NCI-H2107 treated with DMSO at 0.1 percent for 48 hours (cell line): ENCODE data around the gene LRRC19.
A peak's percentile ranks its signal among the peaks of the same experiment; 100 is the strongest.

ENCODE experiments used
- DNase-seq: peaks from one replicate; lab custom pipeline; 2025; ENCODE audit not compliant: unreplicated experiment; lab: John Stamatoyannopoulos, UW

LRRC19 gene

DNA sequence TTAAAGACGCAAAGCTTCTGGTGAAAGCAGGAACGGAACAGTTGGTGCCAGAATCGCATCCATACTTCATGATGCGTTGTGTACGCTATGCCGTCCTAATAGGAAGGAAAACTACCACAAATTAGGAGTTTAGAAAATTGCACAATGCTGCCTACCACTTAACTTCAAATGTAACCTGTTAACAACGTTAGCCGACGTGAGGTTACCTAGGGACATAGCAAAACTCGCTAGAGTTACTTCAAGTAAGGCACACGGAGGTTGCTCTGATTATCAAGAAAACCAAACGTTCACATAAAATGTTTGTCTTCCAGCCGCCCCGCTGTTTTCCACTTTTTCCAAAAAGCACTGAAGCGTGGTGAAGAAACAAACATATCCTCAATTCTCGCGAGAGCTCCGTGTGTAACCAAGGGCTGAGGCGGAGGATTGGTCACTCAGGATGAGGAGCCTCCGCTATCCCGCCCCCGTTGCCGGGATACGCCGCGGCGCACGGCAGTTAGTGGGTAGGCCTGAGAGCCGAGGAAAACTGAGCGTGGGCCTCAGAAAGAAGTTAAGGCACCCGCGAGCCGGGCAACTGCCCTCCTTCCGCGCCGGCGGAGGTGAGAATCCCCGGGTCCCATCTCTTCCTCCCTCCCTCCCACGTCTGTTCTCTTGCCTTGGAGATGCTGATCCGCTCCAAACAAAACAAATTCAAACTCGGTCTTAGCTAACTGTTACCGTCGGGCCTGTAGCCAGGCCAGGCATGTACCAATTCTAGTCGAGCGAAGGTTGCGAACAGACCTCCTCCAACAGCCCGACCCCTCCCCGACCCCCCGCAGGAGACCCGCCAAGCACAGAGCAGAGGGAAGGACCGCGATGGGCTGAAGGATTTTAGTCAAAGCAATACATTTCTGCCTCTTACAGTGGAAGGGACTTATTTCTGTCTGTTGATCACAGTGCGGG, 49.3 kb downstream of the LRRC19 start, which contains the start of gene IFT74:
Gene IFT74, plus strand, starts transcription at position 492 of the 939 bp plus-strand sequence. CDS start 5,556 bp downstream, outside the sequence.
- peak; percentile 96 for DNase-seq

DNA sequence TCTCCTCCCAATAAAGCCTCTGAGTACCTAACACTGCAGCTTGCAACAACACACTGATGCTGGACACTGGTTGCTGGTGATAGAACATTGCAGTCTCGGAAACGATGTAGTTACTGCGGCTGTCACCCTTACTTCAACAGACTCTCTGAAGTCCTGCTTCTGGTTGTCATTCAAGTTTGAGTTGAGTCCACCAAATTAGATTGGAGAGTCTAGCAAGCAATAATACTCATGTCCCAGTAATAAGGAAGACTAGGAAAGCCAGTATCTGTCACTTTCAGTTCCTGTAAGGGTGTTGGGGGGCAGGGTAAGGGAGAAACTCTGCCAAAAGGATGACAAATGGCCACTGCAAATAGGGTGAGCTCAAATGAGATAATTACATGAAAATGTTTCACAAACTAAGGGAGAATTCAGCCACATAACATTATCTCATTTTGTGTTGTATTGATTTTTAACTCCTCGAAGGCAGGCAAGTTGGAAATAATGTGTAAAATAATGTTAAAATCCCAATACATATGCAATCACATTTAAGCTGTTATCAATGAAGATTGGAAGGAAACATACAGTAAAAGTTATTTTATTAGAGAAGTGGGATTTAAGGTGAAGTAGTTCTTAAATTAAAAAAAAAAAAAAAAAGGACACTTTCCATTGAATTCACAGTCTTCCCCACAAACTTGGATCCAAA, 50.1 kb downstream of the LRRC19 start:
- no peak for DNase-seq

DNA sequence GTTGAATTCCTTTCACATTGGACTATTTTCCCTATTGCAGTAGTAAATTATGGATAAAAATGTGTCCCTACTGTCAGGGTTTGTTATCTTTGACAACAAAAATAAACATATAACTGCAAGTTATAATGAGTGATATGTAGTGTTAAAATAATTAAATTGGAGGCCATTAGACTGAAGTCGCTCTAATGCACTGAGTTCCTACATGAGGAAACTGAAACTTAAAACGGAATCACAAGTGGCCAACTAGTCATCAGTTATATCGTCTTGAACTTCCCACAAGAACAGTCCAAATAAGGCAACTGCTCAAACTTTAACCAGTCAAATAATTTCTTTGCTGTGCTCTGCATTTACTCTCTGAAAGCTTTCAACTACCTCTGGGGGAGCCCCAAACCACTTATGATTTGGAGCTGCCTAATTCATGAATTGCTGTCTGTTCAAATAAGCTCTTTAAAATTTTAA, 51.4 kb downstream of the LRRC19 start:
- no peak for DNase-seq

GRCh38 chr9:26951794-26952193, 53.7 kb downstream of the LRRC19 start:
- no peak for DNase-seq

DNA sequence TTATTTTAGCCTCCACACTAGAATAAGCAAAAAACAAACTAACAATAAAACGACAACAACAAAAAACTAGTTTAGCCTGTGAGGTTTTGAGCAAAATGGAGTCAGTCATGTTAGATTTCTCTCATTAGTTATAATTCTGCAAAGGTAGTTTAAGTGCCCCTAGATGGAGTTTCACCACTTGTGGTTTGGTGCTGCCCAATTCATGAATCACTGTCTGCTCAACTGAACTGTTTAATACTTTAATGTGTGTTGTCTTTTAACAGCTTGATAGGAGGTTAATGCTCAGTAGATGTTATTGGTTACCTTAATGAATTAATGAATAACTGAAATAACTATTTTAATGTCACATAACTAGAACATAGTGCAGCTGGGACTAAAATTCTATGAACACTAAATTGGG, 55.0 kb downstream of the LRRC19 start:
- no peak for DNase-seq

DNA sequence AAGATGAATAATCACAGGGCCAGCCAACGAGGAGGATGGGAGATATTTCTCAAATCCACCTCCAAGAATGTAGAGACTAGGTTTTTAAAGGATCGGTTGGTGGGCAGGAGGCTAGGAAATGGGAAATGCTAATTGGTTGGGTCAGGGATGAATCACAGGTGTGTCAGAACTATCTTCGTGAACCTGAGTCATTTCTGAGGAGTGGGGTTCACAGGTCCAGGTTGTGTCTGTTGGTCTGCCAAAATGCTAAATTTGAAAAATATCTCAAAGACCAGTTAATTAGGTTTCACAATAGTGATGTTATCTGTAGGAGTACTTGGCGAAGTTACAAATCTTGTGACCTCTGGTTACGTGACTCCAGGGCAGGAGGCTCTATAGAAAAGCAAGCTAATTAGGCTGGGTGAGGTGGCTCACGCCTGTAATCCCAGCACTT, 55.8 kb downstream of the LRRC19 start:
- no peak for DNase-seq

GRCh38 chr9:26947736-26948135, 57.7 kb downstream of the LRRC19 start:
- DNase-seq, result no peak

GRCh38 chr9:26946753-26947727, 58.4 kb downstream of the LRRC19 start, which contains the start of gene PLAA:
Gene PLAA (minus strand): TSS chr9:26947242. CDS start chr9:26947045, 197 bp downstream.
- DNase-seq, result peak; percentile 79

DNA sequence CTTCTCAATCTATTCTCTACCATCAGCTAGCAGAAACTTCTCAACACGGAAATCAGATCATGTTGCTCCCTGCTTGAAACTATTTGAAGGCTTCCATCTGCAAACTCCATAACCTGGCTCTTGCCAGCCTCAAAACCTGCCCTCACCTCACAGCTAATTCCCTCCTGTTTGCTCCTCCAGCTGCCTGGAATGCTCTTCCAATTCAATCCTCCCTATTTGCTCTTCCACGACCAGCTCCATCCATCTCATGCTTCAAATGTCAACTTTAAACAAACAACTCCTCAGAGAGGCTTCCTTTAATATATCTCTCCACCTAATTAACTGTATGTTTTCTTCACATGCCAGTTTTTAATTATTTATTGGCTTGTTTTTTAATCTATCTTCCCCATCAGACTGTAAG, 59.9 kb downstream of the LRRC19 start:
- no peak for DNase-seq
